HepG2 (cell line): Measurements from ENCODE around the gene CCDC57. TPM values are rescaled to one million over a fixed set of nuclear protein-coding genes. Genes with fewer than 3 reads are reported as not detected.
A peak's percentile ranks its signal among the peaks of the same experiment; 100 is the strongest.

ENCODE experiments used
- EP300 ChIP-seq, 3 experiments: sonication (generic) in 1 of 3; formaldehyde crosslinking in 1 of 3; IDR thresholded peaks; 2 replicates each; pipeline versions ENCODE4 v1.5.1 to v1.6.1; 2011 to 2020; ENCODE audit warnings: low read depth in 2 of 3, low read length in 2 of 3, borderline replicate concordance in 1 of 3, improper control_type of control experiment in 1 of 3, mild to moderate bottlenecking in 1 of 3, missing genetic modification reagents in 1 of 3, moderate library complexity in 1 of 3
- HOXA5 ChIP-seq: sonication (generic); formaldehyde crosslinking; IDR thresholded peaks from 2 replicates; pipeline ENCODE4 v1.4.0; 2020; ENCODE audit warnings: missing genetic modification reagents
- MLX ChIP-seq: IDR thresholded peaks from 2 replicates; pipeline ENCODE4 v1.6.1; 2016
- SIN3B ChIP-seq: fragments of 150-350 bp; IDR thresholded peaks from 2 replicates; pipeline ENCODE4 v1.6.1; 2014; ENCODE audit warnings: low read length
- TFAP4 ChIP-seq: sonication (generic); IDR thresholded peaks from 2 replicates; pipeline ENCODE4 v1.6.1; 2016; ENCODE audit warnings: low read depth, borderline replicate concordance
- ZC3H13 ChIP-seq: sonication (generic); formaldehyde crosslinking; IDR thresholded peaks from 2 replicates; pipeline ENCODE4 v1.8.1; 2023; ENCODE audit warnings: mild to moderate bottlenecking, missing genetic modification reagents, moderate library complexity
- ZFP37 ChIP-seq: sonication (generic); formaldehyde crosslinking; IDR thresholded peaks from 2 replicates; pipeline ENCODE4 v1.4.0; 2020; ENCODE audit warnings: missing genetic modification reagents, borderline replicate concordance
- ZMAT5 ChIP-seq: sonication (generic); formaldehyde crosslinking; IDR thresholded peaks from 2 replicates; pipeline ENCODE4 v1.5.0; 2020; ENCODE audit warnings: mild to moderate bottlenecking, low read depth, missing genetic modification reagents, borderline replicate concordance
- ZNF232 ChIP-seq: sonication (generic); formaldehyde crosslinking; IDR thresholded peaks from 2 replicates; pipeline ENCODE4 v1.4.0; 2020; ENCODE audit warnings: missing genetic modification reagents, borderline replicate concordance
- ZNF496 ChIP-seq: sonication (generic); formaldehyde crosslinking; IDR thresholded peaks from 2 replicates; pipeline ENCODE4 v1.8.1; 2023; ENCODE audit warnings: mild to moderate bottlenecking, moderate library complexity, missing genetic modification reagents; ENCODE audit not compliant: insufficient replicate concordance
- ZNF546 ChIP-seq: sonication (generic); formaldehyde crosslinking; conservative IDR thresholded peaks from 2 replicates; pipeline ENCODE4 v1.8.1; 2023; ENCODE audit warnings: mild to moderate bottlenecking, missing genetic modification reagents
- ZNF878 ChIP-seq: sonication (generic); formaldehyde crosslinking; IDR thresholded peaks from 2 replicates; pipeline ENCODE4 v1.8.1; 2023; ENCODE audit warnings: mild to moderate bottlenecking, missing genetic modification reagents, moderate library complexity
- polyA plus RNA-seq, 8 experiments: library from polyadenylated mRNA; depleted of rRNA in 3 of 8; stranded (reverse) in 7 of 8; unstranded in 1 of 8; fragments of >200 nt; fragmentation: Illumina TruSeq in 4 of 8; extraction: Trizol in 4 of 8; gene quantifications; 2 replicates each; pipeline versions ENCODE4 v1.2.1 to v1.2.3, GENCODE V29; 2011 to 2016; ENCODE audit warnings: low read depth in 4 of 8, missing spikeins in 1 of 8, mixed read lengths in 1 of 8; ENCODE audit not compliant: insufficient read depth in 1 of 8
- total RNA-seq, 5 experiments: library from RNA; depleted of rRNA; stranded (reverse); fragments of >200 nt; fragmentation: Illumina TruSeq; extraction: Trizol; gene quantifications; 2 replicates each; pipeline ENCODE4 v1.2.3, GENCODE V29; 2016; ENCODE audit warnings: low read depth in 1 of 5

The CCDC57 gene
- total and polyA plus RNA-seq, 2 of the 13 experiments (the other 11 are each of a cell fraction or from before 2014, with no cell fraction given), result 59.3 to 59.9 TPM

GRCh38 chr17:82236142-82236971 is 23.7 kb upstream of the CCDC57 start (continued):
- peak; percentile 75 for TF ChIP-seq TFAP4
- TF ChIP-seq ZMAT5 (CRISPR knock-in tag), result peak; percentile 51; the same call in 1 of the 2 replicates
- peak; percentile 98 for TF ChIP-seq ZNF546 (CRISPR knock-in tag)
- peak; percentile 98 for TF ChIP-seq HOXA5 (CRISPR knock-in tag)
- peak in 1 of 2 experiments; percentile 53; a peak in 2 of 4 replicates for TF ChIP-seq EP300 (IDR thresholded peaks at IDR 0.05; ENCODE audit: low read depth in 2 of 2, low read length in 2 of 2)
- TF ChIP-seq EP300 (CRISPR knock-in tag; IDR thresholded peaks at IDR 0.05; ENCODE audit: borderline replicate concordance), result peak; percentile 71; the same call in 1 of the 2 replicates
- TF ChIP-seq MLX, result peak; percentile 76; the same call in 1 of the 2 replicates
- TF ChIP-seq ZC3H13 (CRISPR knock-in tag), result peak; percentile 95; the same call in 1 of the 2 replicates
- TF ChIP-seq ZNF232 (CRISPR knock-in tag), result peak; percentile 99
- peak; percentile 96 for TF ChIP-seq ZFP37 (CRISPR knock-in tag)
- peak; percentile 99 for TF ChIP-seq ZNF878 (CRISPR knock-in tag)
- TF ChIP-seq ZNF496 (CRISPR knock-in tag), result no peak
- TF ChIP-seq SIN3B, result no peak
